NOMO-1 treated with DMSO at 0.1 percent for 48 hours (cell line): Measurements from ENCODE around the gene DNAH10.
A peak's percentile ranks its signal among the peaks of the same experiment; 100 is the strongest.

ENCODE experiments used
- DNase-seq: peaks from one replicate; lab custom pipeline; 2025; ENCODE audit not compliant: unreplicated experiment; lab: John Stamatoyannopoulos, UW

The DNAH10 gene

GRCh38 chr12:123761841-123762714 lies at the start of gene DNAH10:
Gene DNAH10, plus strand, starts transcription at chr12:123762301. Its CDS starts 36 bp downstream, at chr12:123762337.
- DNase-seq = peak; percentile 83

- DNase-seq = peak; percentile 17
Measured at GRCh38 chr12:123712780-123713319, 49.3 kb upstream of the DNAH10 start.

- DNase-seq = no peak
Measured at GRCh38 chr12:123713398-123713797, 48.7 kb upstream of the DNAH10 start.

GRCh38 chr12:123713823-123714585 lies 48.1 kb upstream of the DNAH10 start:
- DNase-seq = peak; percentile 35

GRCh38 chr12:123715195-123715594 lies 46.9 kb upstream of the DNAH10 start:
- DNase-seq = no peak

GRCh38 chr12:123717350-123717749 lies 44.8 kb upstream of the DNAH10 start:
- DNase-seq = no peak

GRCh38 chr12:123720141-123720814 lies 41.8 kb upstream of the DNAH10 start:
- no peak for DNase-seq

- no peak for DNase-seq
Measured at GRCh38 chr12:123721245-123721644, 40.9 kb upstream of the DNAH10 start.

- no peak for DNase-seq
Measured at GRCh38 chr12:123723011-123723410, 39.1 kb upstream of the DNAH10 start.

- DNase-seq = no peak
Measured at GRCh38 chr12:123723765-123724164, 38.3 kb upstream of the DNAH10 start.

GRCh38 chr12:123726244-123726643 lies 35.9 kb upstream of the DNAH10 start:
- no peak for DNase-seq

- no peak for DNase-seq
Measured at GRCh38 chr12:123726962-123727361, 35.1 kb upstream of the DNAH10 start.

GRCh38 chr12:123727878-123728277 lies 34.2 kb upstream of the DNAH10 start:
- DNase-seq = no peak

- no peak for DNase-seq
Measured at GRCh38 chr12:123731596-123731995, 30.5 kb upstream of the DNAH10 start.

- DNase-seq = no peak
Measured at GRCh38 chr12:123732251-123732650, 29.9 kb upstream of the DNAH10 start.

- DNase-seq = no peak
Measured at GRCh38 chr12:123733229-123733628, 28.9 kb upstream of the DNAH10 start.

GRCh38 chr12:123734268-123734667 lies 27.8 kb upstream of the DNAH10 start:
- no peak for DNase-seq

- DNase-seq = no peak
Measured at GRCh38 chr12:123741937-123742572, 20.0 kb upstream of the DNAH10 start.

GRCh38 chr12:123743002-123743401 lies 19.1 kb upstream of the DNAH10 start:
- DNase-seq = peak; percentile 91

GRCh38 chr12:123744836-123745235 lies 17.3 kb upstream of the DNAH10 start:
- DNase-seq = no peak

- DNase-seq = no peak
Measured at GRCh38 chr12:123747309-123747708, 14.8 kb upstream of the DNAH10 start.
